HFFc6 (cell line): ENCODE data around the gene IMMP2L. TPM values are rescaled to one million over a fixed set of nuclear protein-coding genes. Genes with fewer than 3 reads are reported as not detected.

Experiments
- DNase-seq: peaks from one replicate; pipeline ENCODE4 v3.0.0-alpha.2; 2018
- H3K27ac Mint-ChIP-seq: 2 replicates; pipeline ENCODE4 v1.8.0; 2020; ENCODE audit warnings: mild to moderate bottlenecking, mixed read lengths
- H3K27me3 Mint-ChIP-seq: 2 replicates; pipeline ENCODE4 v1.8.0; 2021; ENCODE audit warnings: mild to moderate bottlenecking, moderate library complexity, mixed read lengths; ENCODE audit not compliant: insufficient read depth
- H3K36me3 Mint-ChIP-seq: 2 replicates; pipeline ENCODE4 v1.8.0; 2021; ENCODE audit warnings: low read depth, mixed read lengths
- H3K4me1 Mint-ChIP-seq: 2 replicates; pipeline ENCODE4 v1.8.0; 2020; ENCODE audit warnings: low read depth, mixed read lengths
- H3K4me3 Mint-ChIP-seq: 2 replicates; pipeline ENCODE4 v1.8.0; 2020; ENCODE audit warnings: mild to moderate bottlenecking, moderate library complexity, mixed read lengths
- H3K9me3 Mint-ChIP-seq: 2 replicates; pipeline ENCODE4 v1.8.0; 2020; ENCODE audit warnings: mild to moderate bottlenecking, mixed read lengths
- total RNA-seq, 6 experiments: library from RNA; stranded (reverse); fragmentation: NEBNext Ultra II Directional; extraction: Animal tissue kit (Norgen Biotek cat#: 25700); gene quantifications; 2 replicates in 1 of 6; 3 replicates in 5 of 6; pipeline ENCODE4 v1.2.3, GENCODE V29; 2021
- TF ChIP-seq, protein P1 (sequence below): fragments of 200-600 bp; sonication (generic); IDR thresholded peaks from 2 replicates; pipeline ENCODE4 v1.5.0; 2021; ENCODE audit warnings: antibody characterized with exemption, mild to moderate bottlenecking

Gene IMMP2L
- total RNA-seq, 6 experiments from 2014 or later, result 7.2 to 13.6 (median 10.1) TPM

DNA sequence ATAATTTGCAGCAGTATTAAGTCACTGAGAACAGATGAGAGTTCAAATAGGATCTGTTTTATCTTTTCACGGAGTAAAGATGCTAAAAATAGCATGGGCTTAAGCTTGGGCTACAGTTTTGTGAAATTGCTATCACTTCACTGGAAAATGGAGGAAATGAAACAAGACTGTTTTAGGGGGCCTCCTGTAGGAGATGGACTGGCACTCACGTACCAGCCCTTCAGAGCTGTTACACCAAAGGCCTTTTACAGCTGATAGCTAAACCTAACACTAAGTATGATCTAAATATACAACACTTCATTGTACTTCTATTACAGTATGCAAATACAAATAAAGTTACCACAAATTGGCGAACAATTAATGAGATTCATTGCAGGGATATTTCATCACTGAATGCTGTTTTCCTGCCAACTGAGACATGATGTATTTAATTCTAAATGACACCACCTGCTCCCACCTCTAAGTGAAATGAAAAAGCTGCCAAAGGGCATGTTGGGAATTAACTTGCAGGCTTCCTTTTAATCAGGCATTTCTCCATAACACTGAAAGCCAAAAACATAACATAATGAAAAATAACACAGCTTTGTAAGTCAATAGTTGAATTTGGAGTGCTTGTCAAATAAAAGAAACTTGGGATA is 775.8 kb downstream of the IMMP2L start:
- H3K4me1 Mint-ChIP-seq, result peaks cover 5% of the 10 kb centered on the region; the same call in 1 of the 2 replicates
- H3K27me3 Mint-ChIP-seq, result no peaks in the 10 kb centered on the region
- DNase-seq, result no peak
- TF ChIP-seq, protein P1, sequence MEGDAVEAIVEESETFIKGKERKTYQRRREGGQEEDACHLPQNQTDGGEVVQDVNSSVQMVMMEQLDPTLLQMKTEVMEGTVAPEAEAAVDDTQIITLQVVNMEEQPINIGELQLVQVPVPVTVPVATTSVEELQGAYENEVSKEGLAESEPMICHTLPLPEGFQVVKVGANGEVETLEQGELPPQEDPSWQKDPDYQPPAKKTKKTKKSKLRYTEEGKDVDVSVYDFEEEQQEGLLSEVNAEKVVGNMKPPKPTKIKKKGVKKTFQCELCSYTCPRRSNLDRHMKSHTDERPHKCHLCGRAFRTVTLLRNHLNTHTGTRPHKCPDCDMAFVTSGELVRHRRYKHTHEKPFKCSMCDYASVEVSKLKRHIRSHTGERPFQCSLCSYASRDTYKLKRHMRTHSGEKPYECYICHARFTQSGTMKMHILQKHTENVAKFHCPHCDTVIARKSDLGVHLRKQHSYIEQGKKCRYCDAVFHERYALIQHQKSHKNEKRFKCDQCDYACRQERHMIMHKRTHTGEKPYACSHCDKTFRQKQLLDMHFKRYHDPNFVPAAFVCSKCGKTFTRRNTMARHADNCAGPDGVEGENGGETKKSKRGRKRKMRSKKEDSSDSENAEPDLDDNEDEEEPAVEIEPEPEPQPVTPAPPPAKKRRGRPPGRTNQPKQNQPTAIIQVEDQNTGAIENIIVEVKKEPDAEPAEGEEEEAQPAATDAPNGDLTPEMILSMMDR, result no peak
- H3K4me3 Mint-ChIP-seq, result no peak overlapping the region
- H3K36me3 Mint-ChIP-seq, result no peaks in the 10 kb centered on the region
- no peak overlapping the region for H3K27ac Mint-ChIP-seq
- no peaks in the 10 kb centered on the region for H3K9me3 Mint-ChIP-seq

DNA sequence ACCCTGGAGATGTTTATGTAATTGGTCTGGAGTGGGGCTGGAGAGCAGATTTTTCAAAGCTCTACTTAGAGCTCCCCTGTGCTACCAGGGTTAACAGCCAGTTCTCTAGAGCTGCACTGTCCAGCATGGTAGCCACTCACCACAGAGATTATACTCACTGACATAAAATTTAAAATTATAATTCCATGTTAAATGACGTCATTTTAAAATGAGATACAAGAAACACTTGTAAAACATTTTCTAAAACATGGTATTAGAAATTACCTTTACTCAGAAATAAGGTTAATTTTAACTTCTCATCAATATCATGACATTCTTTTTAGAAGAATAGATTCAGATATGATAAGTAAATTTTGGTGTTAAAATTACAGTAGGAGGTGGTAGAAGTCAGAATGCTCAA is 777.5 kb downstream of the IMMP2L start:
- no peaks in the 10 kb centered on the region for H3K27me3 Mint-ChIP-seq
- H3K4me3 Mint-ChIP-seq, result no peak overlapping the region
- no peak overlapping the region for H3K27ac Mint-ChIP-seq
- DNase-seq, result no peak
- TF ChIP-seq, protein P1, result no peak
- peaks cover 9% of the 10 kb centered on the region; the same call in 1 of the 2 replicates for H3K4me1 Mint-ChIP-seq
- H3K36me3 Mint-ChIP-seq, result no peaks in the 10 kb centered on the region
- no peaks in the 10 kb centered on the region for H3K9me3 Mint-ChIP-seq

DNA sequence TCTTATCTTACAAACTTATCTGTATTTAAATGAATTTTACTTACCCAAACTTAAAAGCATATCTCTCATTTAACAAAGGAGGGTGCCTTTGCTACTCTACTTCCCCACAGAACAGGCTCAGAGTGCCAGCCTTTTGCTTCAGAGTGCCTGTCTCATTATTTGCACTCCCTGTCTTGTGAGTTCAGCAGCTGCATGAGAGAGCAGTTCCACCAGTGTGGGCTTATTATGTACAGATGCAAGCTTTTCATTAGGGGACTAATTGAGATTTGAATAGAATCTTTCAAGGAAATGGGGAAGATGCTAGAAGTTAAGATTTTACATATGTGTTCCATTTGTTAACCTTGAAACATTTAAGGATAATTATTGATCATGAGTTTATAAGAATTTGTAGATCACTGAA is 781.6 kb downstream of the IMMP2L start:
- peaks cover 37% of the 10 kb centered on the region for H3K4me1 Mint-ChIP-seq
- no peak for DNase-seq
- no peaks in the 10 kb centered on the region for H3K36me3 Mint-ChIP-seq
- H3K27me3 Mint-ChIP-seq, result no peaks in the 10 kb centered on the region
- H3K9me3 Mint-ChIP-seq, result no peaks in the 10 kb centered on the region
- H3K27ac Mint-ChIP-seq, result no peak overlapping the region
- TF ChIP-seq, protein P1, result no peak
- no peak overlapping the region for H3K4me3 Mint-ChIP-seq

DNA sequence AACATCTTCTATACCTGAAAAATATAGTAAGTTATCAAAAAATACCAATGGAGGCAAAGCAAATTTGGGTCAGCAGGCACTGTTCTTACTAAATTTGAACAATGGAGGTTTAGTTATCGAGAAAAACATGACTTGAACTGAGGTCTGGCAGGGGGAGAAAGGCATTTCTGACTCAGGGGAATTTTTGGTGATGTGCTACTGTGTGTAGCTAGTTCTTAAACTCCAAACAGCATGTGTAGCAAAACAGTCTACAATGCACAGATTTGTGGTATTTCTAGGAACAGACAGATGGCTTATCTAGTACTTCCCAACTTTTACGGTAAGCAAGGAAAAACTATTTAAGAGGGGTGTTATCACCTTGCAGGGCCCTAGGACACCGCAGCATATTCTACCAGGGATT is 783.0 kb downstream of the IMMP2L start:
- Mint-ChIP-seq H3K36me3 (no peaks in the 10 kb centered on the region), H3K4me1 (peaks cover 50% of the 10 kb centered on the region), H3K27me3 (no peaks in the 10 kb centered on the region), H3K9me3 (no peaks in the 10 kb centered on the region), H3K27ac (no peak overlapping the region), H3K4me3 (no peak overlapping the region)
- TF ChIP-seq, protein P1, result no peak
- DNase-seq, result no peak

DNA sequence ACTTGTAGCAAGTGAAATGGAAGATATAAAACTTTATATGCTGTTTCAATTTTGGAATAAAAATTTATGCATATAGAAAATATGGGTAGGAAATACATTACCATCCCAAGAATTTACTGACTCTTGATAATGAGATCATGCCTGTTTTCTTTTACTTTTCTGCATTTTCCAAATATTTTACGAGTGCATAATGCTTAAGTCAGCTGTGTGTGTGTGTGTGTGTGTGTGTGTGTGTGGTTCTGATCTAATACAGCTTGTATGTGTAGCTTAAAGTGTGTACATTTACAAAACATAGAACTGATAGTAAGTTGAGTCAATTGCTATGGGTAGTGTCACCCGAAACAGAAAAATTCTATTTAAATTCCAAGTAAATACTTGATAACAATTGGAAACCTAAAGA is 787.2 kb downstream of the IMMP2L start:
- TF ChIP-seq, protein P1, result no peak
- Mint-ChIP-seq H3K36me3 (no peaks in the 10 kb centered on the region), H3K4me3 (peak overlapping the region; percentile 28), H3K27me3 (no peaks in the 10 kb centered on the region), H3K9me3 (no peaks in the 10 kb centered on the region), H3K27ac (no peak overlapping the region), H3K4me1 (peaks cover 60% of the 10 kb centered on the region)
- DNase-seq, result peak; percentile 58
